ENCODE results near the gene KRTAP19-1.

DNA sequence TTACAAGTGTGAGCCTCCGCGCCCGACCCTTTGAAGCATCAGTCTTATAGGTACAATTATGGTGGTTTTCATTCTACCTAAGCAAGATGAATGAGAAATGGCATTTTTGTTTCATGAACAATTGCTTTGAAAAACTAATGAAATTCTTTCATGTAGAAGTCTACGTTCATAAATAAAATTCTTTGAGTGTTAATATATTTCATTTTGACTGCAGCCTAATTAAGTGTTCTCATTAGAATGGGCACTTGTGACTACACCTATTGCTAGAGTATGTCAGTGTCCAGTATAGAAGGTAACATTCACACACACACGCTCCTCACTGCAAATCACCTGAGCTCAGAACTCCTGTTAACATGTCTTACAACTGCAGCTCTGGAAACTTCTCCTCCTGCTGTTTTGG is 40.2 kb downstream of the KRTAP19-1 start, which contains the start of gene KRTAP15-1:
- TF ChIP-seq, protein P1, sequence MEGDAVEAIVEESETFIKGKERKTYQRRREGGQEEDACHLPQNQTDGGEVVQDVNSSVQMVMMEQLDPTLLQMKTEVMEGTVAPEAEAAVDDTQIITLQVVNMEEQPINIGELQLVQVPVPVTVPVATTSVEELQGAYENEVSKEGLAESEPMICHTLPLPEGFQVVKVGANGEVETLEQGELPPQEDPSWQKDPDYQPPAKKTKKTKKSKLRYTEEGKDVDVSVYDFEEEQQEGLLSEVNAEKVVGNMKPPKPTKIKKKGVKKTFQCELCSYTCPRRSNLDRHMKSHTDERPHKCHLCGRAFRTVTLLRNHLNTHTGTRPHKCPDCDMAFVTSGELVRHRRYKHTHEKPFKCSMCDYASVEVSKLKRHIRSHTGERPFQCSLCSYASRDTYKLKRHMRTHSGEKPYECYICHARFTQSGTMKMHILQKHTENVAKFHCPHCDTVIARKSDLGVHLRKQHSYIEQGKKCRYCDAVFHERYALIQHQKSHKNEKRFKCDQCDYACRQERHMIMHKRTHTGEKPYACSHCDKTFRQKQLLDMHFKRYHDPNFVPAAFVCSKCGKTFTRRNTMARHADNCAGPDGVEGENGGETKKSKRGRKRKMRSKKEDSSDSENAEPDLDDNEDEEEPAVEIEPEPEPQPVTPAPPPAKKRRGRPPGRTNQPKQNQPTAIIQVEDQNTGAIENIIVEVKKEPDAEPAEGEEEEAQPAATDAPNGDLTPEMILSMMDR (tag by site-specific recombination; IDR thresholded peaks at IDR 0.05) = no peak
- TF ChIP-seq ZNF561 (tag by site-specific recombination; IDR thresholded peaks at IDR 0.05; ENCODE audit: borderline replicate concordance) (no peak), ZNF510 (tag by site-specific recombination; IDR thresholded peaks at IDR 0.05; ENCODE audit: insufficient replicate concordance) (no peak), ZNF354C (tag by site-specific recombination; IDR thresholded peaks at IDR 0.05; ENCODE audit: borderline replicate concordance, low read depth) (no peak), ZNF324 (tag by site-specific recombination; IDR thresholded peaks at IDR 0.05) (no peak)
- TF ChIP-seq, protein P2, sequence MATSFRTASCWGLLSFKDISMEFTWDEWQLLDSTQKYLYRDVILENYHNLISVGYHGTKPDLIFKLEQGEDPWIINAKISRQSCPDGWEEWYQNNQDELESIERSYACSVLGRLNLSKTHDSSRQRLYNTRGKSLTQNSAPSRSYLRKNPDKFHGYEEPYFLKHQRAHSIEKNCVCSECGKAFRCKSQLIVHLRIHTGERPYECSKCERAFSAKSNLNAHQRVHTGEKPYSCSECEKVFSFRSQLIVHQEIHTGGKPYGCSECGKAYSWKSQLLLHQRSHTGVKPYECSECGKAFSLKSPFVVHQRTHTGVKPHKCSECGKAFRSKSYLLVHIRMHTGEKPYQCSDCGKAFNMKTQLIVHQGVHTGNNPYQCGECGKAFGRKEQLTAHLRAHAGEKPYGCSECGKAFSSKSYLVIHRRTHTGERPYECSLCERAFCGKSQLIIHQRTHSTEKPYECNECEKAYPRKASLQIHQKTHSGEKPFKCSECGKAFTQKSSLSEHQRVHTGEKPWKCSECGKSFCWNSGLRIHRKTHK (tag by site-specific recombination; IDR thresholded peaks at IDR 0.05) = no peak

Measured in HEK293 (cell line).